H1 (cell line): Measurements from ENCODE around the gene ZNF263.

Experiments
- EZH2 ChIP-seq: fragments of 200-600 bp; sonication (generic); IDR thresholded peaks from 2 replicates; pipeline ENCODE4 v1.7.1; 2012; ENCODE audit warnings: low read depth, mild to moderate bottlenecking, moderate library complexity, low read length, inconsistent platforms; ENCODE audit not compliant: severe bottlenecking
- GABPA ChIP-seq: IDR thresholded peaks from 2 replicates; pipeline ENCODE4 v1.6.1; 2011; ENCODE audit warnings: mild to moderate bottlenecking, low read length, moderate library complexity, borderline replicate concordance; ENCODE audit not compliant: insufficient read depth
- JUND ChIP-seq: IDR thresholded peaks from 2 replicates; pipeline ENCODE4 v1.6.1; 2011; ENCODE audit warnings: mild to moderate bottlenecking, improper control_type of control experiment, low read length
- TF ChIP-seq, protein P1 (sequence below): IDR thresholded peaks from 2 replicates; pipeline ENCODE4 v1.6.1; 2012; ENCODE audit warnings: low read length, inconsistent platforms

DNA sequence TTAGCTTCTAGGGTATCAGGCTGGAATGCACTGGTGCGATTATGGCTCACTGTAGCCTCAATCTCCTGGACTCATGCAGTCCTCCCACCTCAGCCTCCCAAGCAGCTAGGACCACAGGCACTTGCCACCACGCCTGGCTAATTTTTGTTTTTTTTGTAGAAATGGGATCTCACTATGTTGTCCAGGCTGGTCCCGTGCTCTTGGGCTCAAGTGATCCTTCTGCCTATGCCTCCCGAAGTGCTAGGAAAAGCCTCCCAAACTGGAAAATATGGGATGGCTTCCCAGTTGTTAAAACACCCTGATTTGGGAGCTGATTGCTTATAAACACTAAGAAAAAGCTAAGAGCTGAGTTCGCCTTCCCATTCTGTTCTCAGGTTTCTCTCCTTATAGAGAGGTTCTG lies 6.6 kb upstream of the ZNF263 start:
- TF ChIP-seq, protein P1, sequence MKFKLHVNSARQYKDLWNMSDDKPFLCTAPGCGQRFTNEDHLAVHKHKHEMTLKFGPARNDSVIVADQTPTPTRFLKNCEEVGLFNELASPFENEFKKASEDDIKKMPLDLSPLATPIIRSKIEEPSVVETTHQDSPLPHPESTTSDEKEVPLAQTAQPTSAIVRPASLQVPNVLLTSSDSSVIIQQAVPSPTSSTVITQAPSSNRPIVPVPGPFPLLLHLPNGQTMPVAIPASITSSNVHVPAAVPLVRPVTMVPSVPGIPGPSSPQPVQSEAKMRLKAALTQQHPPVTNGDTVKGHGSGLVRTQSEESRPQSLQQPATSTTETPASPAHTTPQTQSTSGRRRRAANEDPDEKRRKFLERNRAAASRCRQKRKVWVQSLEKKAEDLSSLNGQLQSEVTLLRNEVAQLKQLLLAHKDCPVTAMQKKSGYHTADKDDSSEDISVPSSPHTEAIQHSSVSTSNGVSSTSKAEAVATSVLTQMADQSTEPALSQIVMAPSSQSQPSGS: no peak
- TF ChIP-seq GABPA (no peak), EZH2 (no peak), JUND (no peak)
